ENCODE data around the gene ZBTB20.
A peak's percentile ranks its signal among the peaks of the same experiment; 100 is the strongest.

ZBTB20 gene

DNA sequence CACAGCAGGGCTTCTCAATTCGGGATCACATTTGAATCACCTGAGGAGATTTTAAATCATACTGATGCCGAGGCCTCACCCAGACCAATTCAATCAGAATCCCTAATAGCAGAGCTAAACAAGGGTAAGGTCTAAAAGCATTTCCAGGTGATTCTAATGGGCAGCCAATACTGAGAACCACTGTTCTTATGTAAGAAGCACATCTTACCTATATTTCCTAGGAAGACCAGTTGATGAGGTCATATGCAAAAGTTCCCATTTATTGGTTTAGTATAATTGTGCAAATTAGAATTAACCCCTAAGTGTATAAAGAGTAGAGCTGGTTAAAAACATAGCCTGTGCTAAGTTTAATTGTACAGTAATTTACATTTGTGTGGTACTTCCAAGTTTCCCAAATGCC is 851.1 kb downstream of the ZBTB20 start:
- DNase-seq (ENCODE audit: low read depth): no peak
- TF ChIP-seq, protein P1, sequence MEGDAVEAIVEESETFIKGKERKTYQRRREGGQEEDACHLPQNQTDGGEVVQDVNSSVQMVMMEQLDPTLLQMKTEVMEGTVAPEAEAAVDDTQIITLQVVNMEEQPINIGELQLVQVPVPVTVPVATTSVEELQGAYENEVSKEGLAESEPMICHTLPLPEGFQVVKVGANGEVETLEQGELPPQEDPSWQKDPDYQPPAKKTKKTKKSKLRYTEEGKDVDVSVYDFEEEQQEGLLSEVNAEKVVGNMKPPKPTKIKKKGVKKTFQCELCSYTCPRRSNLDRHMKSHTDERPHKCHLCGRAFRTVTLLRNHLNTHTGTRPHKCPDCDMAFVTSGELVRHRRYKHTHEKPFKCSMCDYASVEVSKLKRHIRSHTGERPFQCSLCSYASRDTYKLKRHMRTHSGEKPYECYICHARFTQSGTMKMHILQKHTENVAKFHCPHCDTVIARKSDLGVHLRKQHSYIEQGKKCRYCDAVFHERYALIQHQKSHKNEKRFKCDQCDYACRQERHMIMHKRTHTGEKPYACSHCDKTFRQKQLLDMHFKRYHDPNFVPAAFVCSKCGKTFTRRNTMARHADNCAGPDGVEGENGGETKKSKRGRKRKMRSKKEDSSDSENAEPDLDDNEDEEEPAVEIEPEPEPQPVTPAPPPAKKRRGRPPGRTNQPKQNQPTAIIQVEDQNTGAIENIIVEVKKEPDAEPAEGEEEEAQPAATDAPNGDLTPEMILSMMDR (conservative IDR thresholded peaks at IDR 0.05; ENCODE audit: low read depth, low read length): no peak
- no peak overlapping the region for H3K4me3 ChIP-seq (ENCODE audit: low read length)

DNA sequence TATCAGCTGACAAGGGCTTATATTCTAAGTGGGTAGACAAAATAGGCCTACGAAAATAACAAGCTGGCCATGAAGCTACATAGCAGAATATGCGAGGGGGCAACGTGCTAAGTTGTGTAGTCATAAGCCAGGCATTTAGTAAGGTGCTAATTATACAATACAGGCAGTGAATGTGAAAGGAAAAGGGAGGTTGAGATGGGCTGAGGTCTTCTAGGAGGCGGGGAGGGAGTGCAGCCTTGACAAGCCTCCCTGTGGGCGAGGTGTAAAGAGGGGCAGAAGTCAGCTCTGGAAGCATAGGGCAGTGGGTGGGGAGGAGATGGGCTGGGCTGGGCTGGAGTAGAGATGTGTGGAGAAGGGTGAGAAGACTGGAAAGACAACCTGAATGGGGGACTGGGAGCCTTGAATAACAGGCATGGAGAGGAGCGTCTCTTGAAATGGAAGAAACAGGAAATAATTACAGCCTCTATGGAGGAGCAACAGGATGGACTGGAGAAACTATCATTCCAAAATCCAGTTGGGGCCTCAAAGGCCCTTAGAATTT is 852.1 kb downstream of the ZBTB20 start:
- TF ChIP-seq, protein P1 (conservative IDR thresholded peaks at IDR 0.05; ENCODE audit: low read depth, low read length): no peak
- no peak for DNase-seq (ENCODE audit: low read depth)
- H3K4me3 ChIP-seq (ENCODE audit: low read length): no peak overlapping the region

DNA sequence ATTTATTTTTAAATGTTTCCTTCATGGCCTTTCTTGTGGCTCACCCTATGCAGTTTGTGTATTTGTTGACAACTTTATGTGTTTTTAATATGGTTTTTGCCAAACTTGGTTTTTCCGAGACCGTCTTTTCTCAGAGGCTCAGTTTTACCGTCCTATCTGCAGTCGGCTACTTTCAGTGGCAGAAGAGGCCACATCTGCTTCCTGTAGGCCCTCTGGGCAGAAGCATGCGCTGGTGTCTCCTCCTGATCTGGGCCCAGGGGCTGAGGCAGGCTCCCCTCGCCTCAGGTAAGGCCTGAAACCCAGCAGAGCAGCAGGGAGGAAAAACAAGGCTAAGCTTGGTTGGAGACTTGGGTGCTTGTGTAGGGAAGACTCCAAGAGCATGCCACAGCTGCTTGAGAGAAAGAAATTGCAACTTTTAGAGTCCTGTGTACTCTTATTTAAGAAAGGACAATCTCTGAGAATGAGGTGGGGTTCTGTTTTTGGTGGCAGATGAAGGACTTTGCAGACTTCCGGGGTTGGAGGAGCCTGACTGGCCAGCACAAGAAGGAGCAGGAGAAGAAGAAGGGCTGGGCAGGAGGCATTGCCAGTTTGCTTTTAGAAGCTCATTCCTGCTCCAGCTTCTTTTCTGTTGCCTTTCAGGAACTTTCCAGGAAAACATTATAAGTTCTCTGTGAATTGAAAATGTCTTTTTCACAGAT is 853.1 kb downstream of the ZBTB20 start, which contains the start of gene TIGIT:
TSS of gene TIGIT (plus strand) at position 191 of the 698 bp plus-strand sequence. CDS start at position 225, 34 bp downstream.
- no peak within 1 kb of the TSS for H3K4me3 ChIP-seq (ENCODE audit: low read length)
- DNase-seq (ENCODE audit: low read depth): no peak
- TF ChIP-seq, protein P1 (conservative IDR thresholded peaks at IDR 0.05; ENCODE audit: low read depth, low read length): no peak

DNA sequence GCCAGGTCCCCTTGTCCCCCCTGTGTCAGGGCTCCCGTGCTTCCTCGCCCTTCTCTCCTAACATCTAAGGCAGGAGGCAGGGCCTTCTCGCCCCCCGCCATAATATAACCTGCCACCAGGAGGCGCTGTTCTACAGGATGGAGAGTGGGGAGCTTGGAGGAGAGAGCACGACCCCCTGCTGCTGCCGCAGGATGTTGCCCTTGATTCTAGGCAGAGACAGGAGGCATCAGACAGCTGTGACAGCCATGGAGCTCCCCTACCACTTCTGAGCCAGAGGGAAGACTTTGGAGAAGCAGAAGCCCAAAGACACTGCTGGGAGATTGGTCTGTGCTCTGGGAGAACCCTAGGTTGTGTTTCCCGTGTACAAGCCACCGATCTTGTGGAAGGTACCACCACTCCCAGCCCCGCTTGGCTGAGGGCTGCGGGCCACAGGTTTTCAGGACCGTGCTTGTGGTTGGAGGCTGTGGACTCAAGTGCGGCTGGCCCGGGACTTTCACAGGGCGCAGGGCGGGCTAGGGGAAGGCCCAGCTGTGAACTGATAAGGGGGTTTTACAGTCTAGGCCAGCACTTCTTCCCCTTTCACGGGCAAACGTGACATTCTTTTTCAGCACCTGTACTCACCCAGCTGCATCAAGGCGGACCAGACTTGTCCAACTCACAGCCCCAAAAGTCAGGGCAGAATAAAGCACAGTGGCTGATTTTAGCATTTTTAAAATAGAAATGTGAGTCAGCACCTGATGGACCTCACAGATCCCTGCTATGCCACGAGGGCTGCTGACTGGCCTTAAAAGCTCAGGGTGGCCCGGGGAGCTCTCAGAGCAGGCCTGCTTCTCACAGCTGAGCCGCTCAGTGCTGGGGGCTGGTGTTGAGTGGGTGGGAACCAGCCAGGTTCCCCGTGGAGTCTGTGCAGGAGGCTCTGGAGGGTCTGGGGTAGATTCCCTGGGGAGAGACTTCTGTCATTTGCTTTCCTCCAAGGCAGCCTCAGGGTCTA is 855.9 kb downstream of the ZBTB20 start:
- no peak for DNase-seq (ENCODE audit: low read depth)
- TF ChIP-seq, protein P1 (conservative IDR thresholded peaks at IDR 0.05; ENCODE audit: low read depth, low read length): peak; percentile 72
- no peak overlapping the region for H3K4me3 ChIP-seq (ENCODE audit: low read length)

DNA sequence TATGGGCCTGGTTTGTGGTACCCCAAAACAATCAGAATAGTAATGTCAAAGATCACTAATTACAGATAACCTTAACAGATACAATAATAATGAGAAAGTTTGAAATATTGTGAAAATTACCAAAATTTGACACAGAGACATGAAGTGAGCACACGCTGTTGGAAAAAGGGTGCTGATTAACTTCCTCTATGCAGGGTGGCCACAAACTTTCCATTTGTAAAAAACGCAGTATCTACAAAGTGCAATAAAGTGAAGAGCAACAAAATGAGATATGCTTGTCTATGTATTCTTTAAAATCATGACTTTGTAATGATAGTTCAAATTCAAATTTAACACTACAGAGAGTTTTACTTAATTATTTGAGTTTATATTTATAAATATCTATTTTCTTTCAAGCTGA is 860.8 kb downstream of the ZBTB20 start:
- TF ChIP-seq, protein P1 (conservative IDR thresholded peaks at IDR 0.05; ENCODE audit: low read depth, low read length): no peak
- no peak for DNase-seq (ENCODE audit: low read depth)
- no peak overlapping the region for H3K4me3 ChIP-seq (ENCODE audit: low read length)

DNA sequence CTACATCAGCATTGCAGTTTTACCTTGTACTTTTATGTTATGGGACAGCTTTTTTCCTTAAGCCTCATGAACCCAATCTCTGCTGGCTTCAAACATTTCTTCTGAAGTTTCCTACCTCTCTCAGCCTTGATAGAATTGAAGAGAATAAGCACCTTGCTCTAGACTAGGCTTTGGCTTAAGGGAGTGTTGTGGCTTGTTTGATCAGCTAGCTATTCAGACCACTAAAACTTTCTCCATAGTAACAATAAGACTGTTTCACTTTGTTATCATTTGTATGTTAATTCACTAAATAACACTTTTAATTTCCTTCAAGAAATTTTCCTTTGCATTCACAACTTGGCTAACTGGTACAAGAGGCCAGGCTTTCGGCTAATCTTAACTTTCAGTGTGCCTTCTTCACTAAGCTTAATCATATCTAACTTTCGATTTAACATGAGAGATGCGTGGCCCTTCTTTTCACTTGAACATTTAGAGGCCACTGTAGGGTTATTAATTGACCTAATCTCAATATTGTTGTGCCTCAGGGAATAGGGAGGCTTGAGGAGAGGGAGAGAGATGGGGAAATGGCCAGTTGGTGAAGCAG is 861.3 kb downstream of the ZBTB20 start:
- DNase-seq (ENCODE audit: low read depth): no peak
- TF ChIP-seq, protein P1 (conservative IDR thresholded peaks at IDR 0.05; ENCODE audit: low read depth, low read length): no peak
- no peak overlapping the region for H3K4me3 ChIP-seq (ENCODE audit: low read length)
